GM18858 (cell line): ENCODE measurements around the gene TAL1.

Experiments
- ATAC-seq: cut with Tn5 transposase; IDR thresholded peaks from one replicate; pipeline ENCODE4 v1.9.1; 2021; ENCODE audit not compliant: unreplicated experiment

The TAL1 gene

GRCh38 chr1:47178020-47178419 is 54.0 kb downstream of the TAL1 start:
- no peak for ATAC-seq

GRCh38 chr1:47175227-47175934 is 56.6 kb downstream of the TAL1 start:
- ATAC-seq: no peak

GRCh38 chr1:47174656-47175020 is 57.4 kb downstream of the TAL1 start:
- ATAC-seq: no peak

- no peak for ATAC-seq
These were observed 59.2 kb downstream of the TAL1 start for GRCh38 chr1:47172782-47173181.
